ENCODE data around the gene RIN3.

GRCh38 chr14:92542766-92543554 lies 29.4 kb downstream of the RIN3 start:
- TF ChIP-seq CTCF (IDR thresholded peaks at IDR 0.05) (no peak), EP300 (IDR thresholded peaks at IDR 0.05) (no peak), POLR2AphosphoS5 (IDR thresholded peaks at IDR 0.05) (no peak)

All from suprapubic skin (tissue), 4 donors.